ENCODE data around the gene C12orf56.
"Not testable (repeated sequence)": the region's sequence is repeated elsewhere in the genome, so short reads cannot be mapped to it uniquely, and the experiment has no call there.

Gene C12orf56

DNA sequence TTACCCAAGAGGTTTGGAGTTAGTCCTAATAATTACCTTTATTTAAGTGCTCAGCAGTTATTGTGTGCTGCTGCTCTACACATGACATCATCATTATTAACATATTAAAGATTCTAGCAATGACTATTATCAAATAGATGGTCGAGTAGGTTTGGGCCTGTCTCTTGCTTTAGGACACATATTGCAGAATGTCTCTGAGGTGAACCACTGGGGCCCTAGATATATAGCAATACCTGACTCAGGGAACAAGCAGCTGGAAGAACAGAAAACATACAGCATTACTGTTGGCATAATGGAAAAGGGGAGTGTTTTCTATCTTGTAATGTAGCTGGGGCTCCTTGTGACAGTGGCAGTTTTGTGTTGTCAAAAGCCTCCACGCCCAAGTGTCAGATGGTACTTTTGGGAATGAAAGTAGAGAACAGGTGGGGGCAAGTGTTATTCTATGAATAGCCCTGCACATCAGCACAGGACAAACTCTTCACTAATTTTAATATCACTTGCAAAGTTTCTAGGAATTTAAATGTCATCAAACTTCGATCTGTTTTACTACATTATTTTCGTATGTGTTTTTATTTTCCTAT lies 54.6 kb downstream of the C12orf56 start:
- TF ChIP-seq, protein P1, sequence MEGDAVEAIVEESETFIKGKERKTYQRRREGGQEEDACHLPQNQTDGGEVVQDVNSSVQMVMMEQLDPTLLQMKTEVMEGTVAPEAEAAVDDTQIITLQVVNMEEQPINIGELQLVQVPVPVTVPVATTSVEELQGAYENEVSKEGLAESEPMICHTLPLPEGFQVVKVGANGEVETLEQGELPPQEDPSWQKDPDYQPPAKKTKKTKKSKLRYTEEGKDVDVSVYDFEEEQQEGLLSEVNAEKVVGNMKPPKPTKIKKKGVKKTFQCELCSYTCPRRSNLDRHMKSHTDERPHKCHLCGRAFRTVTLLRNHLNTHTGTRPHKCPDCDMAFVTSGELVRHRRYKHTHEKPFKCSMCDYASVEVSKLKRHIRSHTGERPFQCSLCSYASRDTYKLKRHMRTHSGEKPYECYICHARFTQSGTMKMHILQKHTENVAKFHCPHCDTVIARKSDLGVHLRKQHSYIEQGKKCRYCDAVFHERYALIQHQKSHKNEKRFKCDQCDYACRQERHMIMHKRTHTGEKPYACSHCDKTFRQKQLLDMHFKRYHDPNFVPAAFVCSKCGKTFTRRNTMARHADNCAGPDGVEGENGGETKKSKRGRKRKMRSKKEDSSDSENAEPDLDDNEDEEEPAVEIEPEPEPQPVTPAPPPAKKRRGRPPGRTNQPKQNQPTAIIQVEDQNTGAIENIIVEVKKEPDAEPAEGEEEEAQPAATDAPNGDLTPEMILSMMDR (conservative IDR thresholded peaks at IDR 0.05), result no peak
- H3K27ac ChIP-seq, result no peak overlapping the region

DNA sequence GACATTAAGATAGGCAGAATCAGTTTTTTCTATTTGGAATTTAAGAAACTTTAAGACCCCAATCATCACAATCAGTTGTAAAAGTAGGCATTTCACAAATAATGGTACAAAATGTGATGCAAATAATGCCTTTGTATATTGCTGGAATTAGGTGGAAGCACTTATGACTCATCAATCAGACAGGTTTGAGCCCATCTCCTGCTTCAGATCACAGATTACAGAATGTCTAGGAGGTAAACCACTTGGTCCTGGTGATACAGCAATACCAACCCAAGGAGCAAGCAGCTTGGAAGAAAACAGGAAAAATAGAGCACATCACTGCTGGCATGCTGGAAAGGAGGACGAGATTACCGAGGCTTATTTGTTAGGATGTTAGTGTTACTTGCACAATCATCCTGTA lies 57.6 kb downstream of the C12orf56 start:
- TF ChIP-seq, protein P1 (conservative IDR thresholded peaks at IDR 0.05), result no peak

DNA sequence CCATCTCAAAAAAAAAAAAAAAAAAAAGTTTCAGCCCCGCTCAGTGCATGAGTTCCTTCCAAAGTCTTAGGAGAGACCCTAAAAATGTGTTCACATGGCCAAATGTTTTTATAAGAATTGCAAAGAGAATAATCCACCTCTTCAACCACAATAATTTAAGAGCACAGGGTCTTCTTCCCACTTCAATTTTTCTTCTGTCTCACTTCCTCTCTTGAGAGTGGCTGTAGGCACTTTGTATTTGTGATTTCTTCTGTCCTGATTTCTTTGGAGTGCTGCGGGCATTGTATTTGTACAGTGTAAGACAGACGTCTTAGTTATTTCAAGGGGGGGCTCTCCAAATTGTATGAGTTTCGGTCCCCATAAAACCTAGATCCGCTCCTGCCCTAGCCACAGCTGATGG lies 58.3 kb downstream of the C12orf56 start:
- H3K27ac ChIP-seq, result no peak overlapping the region
- TF ChIP-seq, protein P1 (conservative IDR thresholded peaks at IDR 0.05), result no peak

More for the DNA sequence above, 57.6 kb downstream of the C12orf56 start:
- no peak overlapping the region for H3K27ac ChIP-seq

DNA sequence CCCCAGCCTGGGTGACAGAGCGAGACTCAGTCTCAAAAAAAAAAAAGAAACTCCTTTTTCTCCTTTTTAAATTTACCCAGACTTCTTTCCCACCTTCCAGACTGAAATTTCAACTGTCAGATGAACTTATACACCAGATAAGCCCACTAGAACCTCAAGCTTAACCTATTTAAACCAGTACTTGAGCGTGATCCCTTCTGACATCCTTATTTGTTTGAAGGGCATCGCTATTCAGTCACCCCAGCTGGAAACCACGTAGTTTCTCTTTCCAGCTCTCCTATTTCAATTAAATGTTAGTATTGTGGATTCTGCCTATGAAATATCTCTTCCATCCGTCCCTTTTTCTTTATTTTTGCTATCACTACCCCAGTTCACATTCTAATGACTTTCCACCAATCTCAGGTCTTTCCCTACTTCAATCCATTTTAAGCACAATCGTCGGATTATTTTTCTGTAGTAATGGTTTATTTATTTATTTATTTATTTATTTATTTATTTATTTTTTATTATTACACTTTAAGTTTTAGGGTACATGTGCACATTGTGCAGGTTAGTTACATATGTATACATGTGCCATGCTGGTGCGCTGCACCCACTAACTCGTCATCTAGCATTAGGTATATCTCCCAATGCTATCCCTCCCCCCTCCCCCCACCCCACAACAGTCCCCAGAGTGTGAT lies 61.4 kb downstream of the C12orf56 start:
- H3K27ac ChIP-seq, result not testable (repeated sequence)

DNA sequence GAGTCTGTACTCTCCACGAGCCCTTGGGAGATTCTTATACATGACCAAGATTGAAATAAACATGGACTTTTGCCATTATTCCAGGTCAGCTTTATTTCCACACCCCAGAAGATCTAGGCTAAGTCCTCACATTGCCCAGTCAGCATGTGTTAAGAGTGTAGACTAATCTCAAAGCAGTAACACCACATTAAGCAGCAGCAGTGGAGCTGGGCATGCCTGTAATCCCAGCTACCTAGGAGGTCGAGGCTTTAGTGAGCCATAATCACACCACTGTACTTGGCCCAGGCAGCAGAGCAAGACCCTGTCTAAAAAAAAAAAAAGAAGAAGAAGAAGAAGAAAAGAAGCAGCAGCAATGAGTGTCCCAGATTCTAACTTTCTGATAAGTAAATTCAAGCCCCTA lies 65.5 kb downstream of the C12orf56 start:
- H3K27ac ChIP-seq, result no peak overlapping the region
- TF ChIP-seq, protein P1 (conservative IDR thresholded peaks at IDR 0.05), result no peak

DNA sequence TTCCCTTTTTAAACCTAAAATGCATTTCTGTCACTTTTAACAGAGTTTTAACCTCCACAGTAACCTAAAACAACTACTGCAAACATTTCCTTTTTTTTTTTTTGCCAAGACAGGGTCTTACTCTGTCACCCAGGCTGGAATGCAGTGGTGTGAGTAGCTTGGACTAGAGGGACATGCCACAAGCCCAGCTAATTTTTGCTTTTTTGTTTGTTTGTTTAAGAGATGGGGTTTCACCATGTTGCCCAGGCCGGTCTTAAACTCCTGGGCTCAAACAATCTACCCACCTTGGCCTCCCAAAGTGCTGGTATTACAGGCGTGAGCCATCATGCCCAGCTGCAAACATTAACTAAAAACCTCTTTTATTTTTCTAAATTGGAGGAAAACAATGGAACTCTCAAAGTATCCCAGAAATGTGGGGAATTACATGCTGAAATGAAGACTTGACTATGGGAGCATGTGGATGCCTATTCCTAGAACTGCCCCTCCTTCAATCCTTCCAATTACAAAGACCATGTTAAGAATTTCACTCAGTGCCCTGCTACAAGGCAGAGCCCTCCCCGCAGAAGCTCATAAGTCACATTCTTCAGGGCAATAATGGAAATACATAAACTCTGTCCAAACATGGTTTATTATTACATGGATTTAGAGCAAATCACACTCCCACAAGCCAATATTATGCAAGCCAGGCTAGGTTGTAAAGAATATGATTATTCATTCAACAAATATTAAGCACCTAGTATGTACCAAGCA lies 66.9 kb downstream of the C12orf56 start:
- no peak overlapping the region for H3K27ac ChIP-seq
- TF ChIP-seq, protein P1 (conservative IDR thresholded peaks at IDR 0.05), result no peak

DNA sequence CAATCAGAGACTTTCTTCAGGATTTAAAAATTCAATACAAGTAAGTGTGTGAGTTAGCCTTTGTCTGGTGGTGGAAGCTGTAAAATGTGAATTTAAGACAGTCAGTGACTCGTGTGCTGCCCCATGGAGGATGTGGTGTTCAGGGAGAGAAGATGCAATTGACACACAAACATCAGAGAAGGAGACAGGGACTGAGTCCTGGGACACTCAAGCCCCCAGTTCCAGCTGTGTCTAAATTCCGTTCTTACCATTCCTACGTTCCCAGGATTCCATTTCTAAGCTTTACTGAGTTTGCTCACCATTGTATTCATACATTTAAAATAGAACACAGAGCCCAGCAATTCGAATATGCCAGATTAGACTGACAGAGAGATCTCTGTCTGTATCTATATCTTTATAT lies 67.6 kb downstream of the C12orf56 start:
- H3K27ac ChIP-seq, result no peak overlapping the region
- TF ChIP-seq, protein P1 (conservative IDR thresholded peaks at IDR 0.05), result no peak

DNA sequence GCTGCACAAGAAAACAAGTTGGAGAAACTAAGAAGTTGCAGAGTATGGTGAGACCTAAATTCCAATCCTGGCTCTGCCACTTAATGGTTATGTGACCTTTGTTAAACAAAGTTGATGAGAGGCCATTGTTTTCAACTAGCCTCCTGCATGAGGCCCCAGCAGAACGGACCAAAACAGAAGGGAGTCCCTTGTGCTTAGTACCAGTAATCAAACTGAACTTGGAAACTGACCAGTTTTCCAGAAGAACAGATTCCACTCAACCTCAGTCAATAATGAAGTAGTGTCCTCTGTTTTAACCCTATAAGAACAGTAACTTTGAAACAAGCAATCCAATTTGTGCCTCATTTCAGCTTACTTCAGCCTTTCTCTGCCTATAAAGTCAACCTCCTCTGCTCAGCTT lies 69.9 kb downstream of the C12orf56 start:
- H3K27ac ChIP-seq, result no peak overlapping the region
- TF ChIP-seq, protein P1 (conservative IDR thresholded peaks at IDR 0.05), result no peak

DNA sequence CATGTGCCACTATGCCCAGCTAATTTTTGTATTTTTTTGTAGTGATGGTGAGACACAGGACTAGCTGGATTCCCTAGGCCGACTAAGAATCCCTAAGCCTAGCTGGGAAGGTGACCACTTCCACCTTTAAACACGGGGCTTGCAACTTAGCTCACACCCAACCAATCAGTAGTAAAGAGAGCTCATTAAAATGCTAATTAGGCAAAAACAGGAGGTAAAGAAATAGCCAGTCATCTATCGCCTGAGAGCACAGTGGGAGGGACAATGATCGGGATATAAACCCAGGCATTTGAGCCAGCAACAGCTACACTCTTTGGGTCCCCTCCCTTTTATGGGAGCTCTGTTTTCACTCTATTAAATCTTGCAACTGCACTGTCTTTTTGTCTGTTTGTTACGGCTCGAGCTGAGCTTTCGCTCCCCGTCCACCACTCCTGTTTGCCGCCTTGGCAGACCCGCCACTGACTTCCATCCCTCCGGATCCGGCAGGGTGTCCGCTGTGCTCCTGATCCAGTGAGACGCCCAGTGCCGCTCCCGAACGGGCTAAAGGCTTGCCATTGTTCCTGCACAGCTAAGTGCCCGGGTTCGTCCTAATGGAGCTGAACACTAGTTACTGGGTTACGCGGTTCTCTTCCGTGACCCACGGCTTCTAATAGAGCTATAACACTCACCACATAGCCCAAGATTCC lies 70.9 kb downstream of the C12orf56 start:
- not testable (repeated sequence) for H3K27ac ChIP-seq

Measured in VCaP (cell line).